ENCODE measurements around the gene CHST3. TPM values are rescaled to one million over a fixed set of nuclear protein-coding genes. Genes with fewer than 3 reads are reported as not detected.

The CHST3 gene
- total and polyA plus RNA-seq, 9 donors = 16.4 to 69.2 (median 36.1) TPM

- Histone ChIP-seq H3K4me1 (ENCODE audit: insufficient read depth) (peaks cover 24% of the 10 kb centered on the region), H3K27me3 (no peaks in the 10 kb centered on the region), H3K27ac (peak overlapping the region in 1 of 2 donors; percentile 75), H3K9me3 (no peaks in the 10 kb centered on the region), H3K4me3 (no peak overlapping the region), H3K36me3 (no peaks in the 10 kb centered on the region)
- TF ChIP-seq POLR2A (IDR thresholded peaks at IDR 0.05) (no peak), EP300 (IDR thresholded peaks at IDR 0.05) (no peak), CTCF (IDR thresholded peaks at IDR 0.05) (no peak)
- 57 to 69% (median 61%) methylated on average over 12 of the region's 12 CpGs for WGBS, 3 donors
- no peak for DNase-seq
- intact Hi-C loops (cut with DNase I) = loop anchor here in 1 of 4 donors (5.0 kb wide), 1 partner anchor 67 kb away; no protein-coding TSS in a partner anchor
Observed at GRCh38 chr10:72034040-72034499, 69.9 kb downstream of the CHST3 start.

DNA sequence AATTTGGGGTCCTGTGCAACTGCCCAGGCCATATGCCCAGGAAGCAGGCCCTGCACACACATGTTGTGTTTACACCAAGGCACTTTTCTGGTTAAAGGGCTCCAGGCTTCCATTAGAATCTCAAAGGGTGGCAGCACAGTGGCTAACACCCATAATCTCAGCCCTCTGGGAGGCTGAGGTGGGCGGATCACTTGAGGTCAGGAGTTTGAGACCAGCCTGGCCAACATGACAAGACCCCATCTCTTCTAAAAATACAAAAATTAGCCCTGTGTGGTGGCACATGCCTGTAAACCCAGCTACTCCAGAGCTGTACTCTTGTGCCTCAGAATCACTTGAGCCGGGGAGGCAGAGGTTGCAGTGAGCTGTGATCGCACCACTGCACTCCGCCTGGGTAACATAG is 70.6 kb downstream of the CHST3 start:
- Histone ChIP-seq H3K27me3 (no peaks in the 10 kb centered on the region), H3K36me3 (no peaks in the 10 kb centered on the region), H3K9me3 (no peaks in the 10 kb centered on the region), H3K27ac (peak overlapping the region in 1 of 2 donors; percentile 51), H3K4me1 (ENCODE audit: insufficient read depth) (peaks cover 28% of the 10 kb centered on the region), H3K4me3 (no peak overlapping the region)
- intact Hi-C loops (cut with DNase I) = loop anchor here in 1 of 4 donors (5.0 kb wide), 1 partner anchor 67 kb away; no protein-coding TSS in a partner anchor
- 97 to 99% (median 97%) methylated on average over 4 of the region's 4 CpGs for WGBS, 3 donors
- no peak for TF ChIP-seq CTCF (IDR thresholded peaks at IDR 0.05)
- TF ChIP-seq POLR2A (IDR thresholded peaks at IDR 0.05) = no peak
- TF ChIP-seq EP300 (IDR thresholded peaks at IDR 0.05) = no peak
- no peak for DNase-seq

DNA sequence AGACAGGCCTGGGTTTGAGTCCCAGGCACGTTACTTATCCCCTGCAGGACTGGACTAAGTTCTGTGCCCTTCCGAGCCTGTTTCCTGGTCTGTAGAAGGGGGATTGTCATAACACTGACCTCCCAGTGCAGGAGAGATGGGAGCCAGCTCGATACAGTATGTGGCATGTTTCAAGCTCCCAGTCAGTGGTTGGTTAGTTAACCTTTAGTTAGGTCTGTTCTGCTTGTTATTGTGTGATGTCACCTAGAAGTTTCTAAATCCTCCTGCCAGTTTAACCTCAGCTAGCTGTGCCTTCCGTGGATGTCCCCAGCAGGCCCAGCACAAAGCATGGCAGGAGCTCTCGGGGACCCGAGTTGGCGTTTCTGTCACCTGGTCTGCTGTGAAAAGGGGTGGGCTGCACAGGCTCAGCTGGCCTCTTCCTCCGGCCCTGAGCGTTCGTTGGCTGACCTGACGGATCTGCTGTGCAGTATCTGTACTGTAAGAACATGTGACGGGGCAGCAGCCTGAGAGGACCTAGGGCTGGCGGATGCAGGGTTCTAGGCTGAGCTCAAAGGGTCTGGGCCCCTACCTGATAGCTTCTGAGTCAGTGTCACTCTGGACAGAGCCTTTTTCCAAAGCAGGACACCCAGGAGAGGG is 71.2 kb downstream of the CHST3 start:
- Histone ChIP-seq H3K9me3 (no peaks in the 10 kb centered on the region), H3K4me3 (no peak overlapping the region), H3K27me3 (no peaks in the 10 kb centered on the region), H3K4me1 (ENCODE audit: insufficient read depth) (peaks cover 28% of the 10 kb centered on the region), H3K36me3 (no peaks in the 10 kb centered on the region), H3K27ac (peak overlapping the region; percentile 36 to 51)
- intact Hi-C loops (cut with DNase I) = no loop called here
- WGBS, 3 donors = 33 to 59% (median 47%) methylated on average over 13 of the region's 13 CpGs
- DNase-seq = peak in 2 of 5 donors; percentile 53 to 65
- TF ChIP-seq CTCF (IDR thresholded peaks at IDR 0.05) (no peak), POLR2A (IDR thresholded peaks at IDR 0.05) (no peak), EP300 (IDR thresholded peaks at IDR 0.05) (no peak)

DNA sequence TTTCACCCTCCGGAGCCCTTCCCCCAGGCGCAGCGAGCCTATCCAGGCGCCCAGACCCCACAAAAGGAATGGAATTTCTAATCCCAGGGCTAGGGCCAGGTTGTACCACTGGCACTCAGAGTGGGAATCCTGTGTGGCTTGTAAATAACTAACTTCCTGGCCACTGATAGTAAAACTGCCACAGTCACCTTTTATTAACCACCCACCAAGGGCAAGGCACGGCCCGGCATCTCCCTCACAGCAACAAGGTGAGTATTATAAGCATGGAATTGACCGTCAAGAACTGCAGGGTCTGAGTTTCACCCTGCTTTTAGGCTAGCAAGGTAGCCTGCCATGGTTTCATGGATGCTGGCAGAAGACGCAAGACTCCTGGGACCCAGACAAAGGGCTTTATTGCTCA is 73.1 kb downstream of the CHST3 start:
- no peak overlapping the region for H3K4me3 ChIP-seq
- no peaks in the 10 kb centered on the region for H3K9me3 ChIP-seq
- H3K27ac ChIP-seq = peak overlapping the region in 1 of 2 donors; percentile 64
- DNase-seq = no peak
- no peak for TF ChIP-seq CTCF (IDR thresholded peaks at IDR 0.05)
- no peak for TF ChIP-seq POLR2A (IDR thresholded peaks at IDR 0.05)
- no peak for TF ChIP-seq EP300 (IDR thresholded peaks at IDR 0.05)
- intact Hi-C loops (cut with DNase I) = no loop called here
- H3K4me1 ChIP-seq (ENCODE audit: insufficient read depth) = peaks cover 23% of the 10 kb centered on the region
- H3K36me3 ChIP-seq = no peaks in the 10 kb centered on the region
- H3K27me3 ChIP-seq = no peaks in the 10 kb centered on the region
- WGBS, 3 donors = 94 to 97% (median 96%) methylated on average over 8 of the region's 8 CpGs
